Cardiac fibroblast (primary cell): ENCODE data around the gene DNAJC13.

Experiments used
- DNase-seq, 2 donors: peaks; one replicate each; pipeline versions ENCODE4 v3.0.0 to v3.0.0-alpha.2; 2010; ENCODE audit warnings: low read depth in 2 of 2
- H3K4me3 ChIP-seq, 2 donors: replicated peaks in 1 of 2; 1 replicate in 1 of 2; 2 replicates in 1 of 2; pipeline ENCODE4 v1.5.1; 2011; ENCODE audit warnings: low read depth in 2 of 2, low read length in 2 of 2, mild to moderate bottlenecking in 2 of 2, moderate library complexity in 1 of 2
- TF ChIP-seq, protein P1 (sequence below): IDR thresholded peaks from one replicate; pipeline ENCODE4 v1.5.1; 2011; ENCODE audit warnings: low read depth, mild to moderate bottlenecking, low read length, inconsistent platforms

DNAJC13 gene

DNA sequence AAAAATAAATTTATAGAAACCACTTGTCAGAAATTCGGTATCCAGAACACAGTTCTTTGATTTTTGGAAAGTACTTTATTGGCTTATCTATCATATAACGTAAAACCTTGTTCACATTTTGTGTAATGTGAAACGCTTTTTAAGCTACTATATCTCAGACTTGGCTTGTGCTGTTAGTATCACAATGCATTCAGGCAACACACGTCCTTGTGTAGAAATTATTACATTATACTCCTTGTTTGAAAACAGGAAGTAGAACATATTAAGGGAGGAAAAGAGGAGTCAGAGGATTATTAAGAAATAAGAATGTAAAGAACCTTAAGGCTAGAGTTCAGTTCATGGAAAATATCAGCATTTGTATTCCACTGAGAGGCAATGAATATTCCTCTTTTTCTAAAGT, 1.6 kb downstream of the DNAJC13 start:
- DNase-seq, result peak; percentile 45
- TF ChIP-seq, protein P1, sequence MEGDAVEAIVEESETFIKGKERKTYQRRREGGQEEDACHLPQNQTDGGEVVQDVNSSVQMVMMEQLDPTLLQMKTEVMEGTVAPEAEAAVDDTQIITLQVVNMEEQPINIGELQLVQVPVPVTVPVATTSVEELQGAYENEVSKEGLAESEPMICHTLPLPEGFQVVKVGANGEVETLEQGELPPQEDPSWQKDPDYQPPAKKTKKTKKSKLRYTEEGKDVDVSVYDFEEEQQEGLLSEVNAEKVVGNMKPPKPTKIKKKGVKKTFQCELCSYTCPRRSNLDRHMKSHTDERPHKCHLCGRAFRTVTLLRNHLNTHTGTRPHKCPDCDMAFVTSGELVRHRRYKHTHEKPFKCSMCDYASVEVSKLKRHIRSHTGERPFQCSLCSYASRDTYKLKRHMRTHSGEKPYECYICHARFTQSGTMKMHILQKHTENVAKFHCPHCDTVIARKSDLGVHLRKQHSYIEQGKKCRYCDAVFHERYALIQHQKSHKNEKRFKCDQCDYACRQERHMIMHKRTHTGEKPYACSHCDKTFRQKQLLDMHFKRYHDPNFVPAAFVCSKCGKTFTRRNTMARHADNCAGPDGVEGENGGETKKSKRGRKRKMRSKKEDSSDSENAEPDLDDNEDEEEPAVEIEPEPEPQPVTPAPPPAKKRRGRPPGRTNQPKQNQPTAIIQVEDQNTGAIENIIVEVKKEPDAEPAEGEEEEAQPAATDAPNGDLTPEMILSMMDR, result no peak
- peak overlapping the region; percentile 68 to 74 for H3K4me3 ChIP-seq

DNA sequence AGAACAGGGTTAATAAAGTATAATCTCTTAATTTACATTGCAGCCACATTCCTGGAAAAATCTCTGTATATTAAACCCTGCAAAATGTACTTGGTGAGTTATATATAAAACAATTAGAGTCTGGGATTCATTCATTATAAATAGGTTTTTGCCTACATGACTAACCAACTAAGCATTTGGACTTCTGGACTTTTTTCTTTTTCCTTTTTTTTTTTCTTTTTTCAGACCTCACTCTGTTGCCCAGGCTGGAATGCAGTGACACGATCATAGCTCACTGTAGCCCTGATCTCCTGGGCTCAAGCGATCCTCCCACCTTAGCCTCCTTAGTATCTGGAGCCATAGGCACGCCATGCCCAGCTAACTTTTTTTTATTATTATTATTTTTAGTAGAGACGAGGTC, 4.5 kb downstream of the DNAJC13 start:
- no peak overlapping the region for H3K4me3 ChIP-seq
- TF ChIP-seq, protein P1, result no peak
- DNase-seq, result peak; percentile 21 to 74

DNA sequence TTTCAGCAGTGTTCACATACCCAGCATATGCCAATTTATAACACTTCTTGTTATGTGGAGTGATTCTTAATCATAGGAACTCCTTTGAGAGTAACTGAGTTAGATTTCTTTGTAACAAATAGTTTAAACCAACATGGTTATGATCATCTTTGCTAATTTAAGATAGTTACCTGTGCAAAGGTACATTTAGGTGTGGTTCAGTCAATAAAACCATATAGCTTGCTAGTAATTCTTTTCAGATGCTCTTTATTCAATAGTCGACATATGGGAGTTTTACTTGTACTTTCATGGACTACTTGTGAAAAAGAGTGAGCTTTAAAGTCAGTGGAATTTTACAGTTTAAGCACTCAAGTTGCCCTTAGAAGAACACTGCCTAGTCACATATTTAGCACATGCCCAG, 5.2 kb downstream of the DNAJC13 start:
- TF ChIP-seq, protein P1, result no peak
- no peak overlapping the region for H3K4me3 ChIP-seq
- DNase-seq, result no peak

DNA sequence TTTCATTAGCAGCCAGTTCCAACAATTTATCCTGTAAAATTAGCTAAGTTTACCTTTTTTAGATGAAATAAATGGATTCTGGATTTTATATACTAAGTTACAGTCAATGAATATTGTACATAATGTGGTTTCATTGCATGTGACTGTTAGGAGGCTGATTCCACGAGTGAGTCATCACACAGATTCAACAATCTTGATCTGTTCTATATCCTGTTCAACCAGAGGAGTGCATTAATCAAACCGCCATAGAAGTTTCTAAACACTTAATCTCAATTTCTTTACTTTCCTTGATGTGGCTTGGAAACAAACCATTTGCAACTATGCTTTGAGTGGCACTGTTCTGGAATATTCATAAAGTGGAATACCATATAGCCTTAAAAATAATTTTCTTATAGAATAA, 15.3 kb downstream of the DNAJC13 start:
- DNase-seq, result peak; percentile 67 to 85
- TF ChIP-seq, protein P1, result no peak
- no peak overlapping the region for H3K4me3 ChIP-seq

DNA sequence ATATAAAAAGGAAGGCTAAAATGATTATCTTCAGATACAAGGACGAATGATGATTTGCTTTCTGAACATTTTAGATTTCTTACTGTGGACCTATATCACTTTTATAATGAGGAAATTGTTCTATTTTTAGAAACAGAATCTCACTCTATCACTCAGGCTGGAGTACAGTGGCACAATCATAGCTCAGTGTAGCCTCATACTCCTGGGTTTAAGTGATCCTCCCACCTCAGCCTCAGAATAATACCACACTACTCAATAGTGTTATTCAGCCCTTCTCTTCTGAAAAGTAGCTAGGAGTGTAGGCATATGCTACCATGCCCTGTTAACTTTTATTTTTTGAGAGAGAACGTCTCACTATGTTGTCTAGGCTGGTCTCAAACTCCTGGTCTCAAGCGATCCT, 15.8 kb downstream of the DNAJC13 start:
- no peak overlapping the region for H3K4me3 ChIP-seq
- TF ChIP-seq, protein P1, result no peak
- no peak for DNase-seq

DNA sequence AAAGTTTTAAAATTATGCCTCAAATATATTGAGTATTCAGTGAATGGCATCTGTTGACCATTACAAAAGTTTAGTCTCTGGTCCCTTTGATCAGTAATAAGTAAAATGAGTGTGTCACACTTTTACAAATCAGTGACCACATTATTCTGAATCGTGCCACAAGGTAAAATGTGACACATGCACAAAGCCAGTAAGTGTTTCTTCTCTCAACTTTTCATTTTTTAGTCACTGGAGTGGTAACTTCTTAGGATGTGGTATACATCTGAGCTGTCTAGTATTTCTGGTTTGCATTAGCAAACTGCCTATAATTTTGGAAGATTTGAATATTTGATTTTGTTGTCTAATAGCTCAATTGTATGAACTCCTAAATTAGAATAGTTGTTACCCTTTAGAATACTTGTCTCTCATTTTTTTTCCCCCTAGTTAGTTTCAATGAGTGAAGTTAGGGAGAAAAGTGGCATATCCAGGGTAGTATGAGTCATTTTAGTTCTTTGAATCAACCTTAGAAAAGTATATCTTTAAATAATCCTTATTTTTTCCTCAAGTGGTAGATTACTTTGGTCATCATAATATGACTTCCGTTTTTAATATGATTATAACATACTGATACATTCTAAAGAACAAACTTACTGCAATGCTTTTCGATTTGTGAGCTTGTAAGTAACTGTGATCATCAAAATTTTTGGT, 18.1 kb downstream of the DNAJC13 start:
- DNase-seq, result no peak
- TF ChIP-seq, protein P1, result no peak
- no peak overlapping the region for H3K4me3 ChIP-seq
